DND-41 (cell line): ENCODE measurements around the gene CAMK2A.

Source experiments
- ATAC-seq: fragments of 200-7000 bp; cut with Tn5 transposase; 3 replicates; pipeline ENCODE4 v1.9.1; 2021; ENCODE audit warnings: low read depth; ENCODE audit not compliant: insufficient read depth
- DNase-seq: peaks from one replicate; pipeline ENCODE4 v3.0.0-alpha.2; 2020
- H2AFZ ChIP-seq: 2 replicates; pipeline ENCODE4 v1.6.0; 2012; ENCODE audit warnings: low read depth, low read length
- H3K27ac ChIP-seq: 2 replicates; pipeline ENCODE4 v1.5.1; 2012; ENCODE audit warnings: low read length, inconsistent platforms
- H3K27me3 ChIP-seq: fragments of 200-600 bp; sonication (generic); 2 replicates; pipeline ENCODE4 v1.6.0; 2012; ENCODE audit warnings: low read length, mild to moderate bottlenecking, inconsistent platforms; ENCODE audit not compliant: insufficient read depth, poor library complexity
- H3K36me3 ChIP-seq: 2 replicates; pipeline ENCODE4 v1.5.1; 2012; ENCODE audit warnings: low read length, inconsistent platforms; ENCODE audit not compliant: insufficient read depth
- H3K4me1 ChIP-seq: 2 replicates; pipeline ENCODE4 v1.5.1; 2012; ENCODE audit warnings: mild to moderate bottlenecking, low read length; ENCODE audit not compliant: insufficient read depth
- H3K4me2 ChIP-seq: 2 replicates; pipeline ENCODE4 v1.6.0; 2012; ENCODE audit warnings: mild to moderate bottlenecking, moderate library complexity, low read length, inconsistent platforms; ENCODE audit not compliant: insufficient read depth
- H3K4me3 ChIP-seq, 2 experiments: fragments of 200-600 bp in 1 of 2; shearing (Covaris generic) in 1 of 2; 2 replicates each; pipeline ENCODE4 v1.5.1; 2012 to 2016; ENCODE audit warnings: inconsistent platforms in 2 of 2, low read length in 2 of 2, mild to moderate bottlenecking in 2 of 2, low read depth in 1 of 2, moderate library complexity in 1 of 2
- H3K79me2 ChIP-seq: 2 replicates; pipeline ENCODE4 v1.6.0; 2012; ENCODE audit warnings: low read length, inconsistent platforms; ENCODE audit not compliant: insufficient read depth
- H3K9ac ChIP-seq: 2 replicates; pipeline ENCODE4 v1.6.0; 2012; ENCODE audit warnings: low read depth, mild to moderate bottlenecking, inconsistent platforms, low read length, moderate library complexity
- H3K9me3 ChIP-seq: 2 replicates; pipeline ENCODE4 v1.5.1; 2012; ENCODE audit warnings: low read length, moderate library complexity, mild to moderate bottlenecking, inconsistent platforms; ENCODE audit not compliant: insufficient read depth, severe bottlenecking
- H4K20me1 ChIP-seq: 2 replicates; pipeline ENCODE4 v1.6.0; 2012; ENCODE audit warnings: low read length; ENCODE audit not compliant: insufficient read depth
- CTCF ChIP-seq: IDR thresholded peaks from 2 replicates; pipeline ENCODE4 v1.5.1; 2012; ENCODE audit warnings: borderline replicate concordance, low read length, moderate library complexity, mild to moderate bottlenecking; ENCODE audit not compliant: poor library complexity, severe bottlenecking; ENCODE audit errors: extremely low read depth
- EZH2 ChIP-seq: IDR thresholded peaks from 3 replicates; pipeline ENCODE4 v1.6.1; 2012; ENCODE audit warnings: borderline replicate concordance, low read depth, mild to moderate bottlenecking, moderate library complexity, low read length, inconsistent platforms; ENCODE audit not compliant: severe bottlenecking

CAMK2A gene

GRCh38 chr5:150281987-150282386 is 7.6 kb downstream of the CAMK2A start:
- DNase-seq (no peak), ATAC-seq (no peak)
- no peaks in the 10 kb centered on the region for H3K9me3 ChIP-seq

GRCh38 chr5:150279330-150280020 is 10.1 kb downstream of the CAMK2A start:
- H3K27me3 ChIP-seq = peaks cover 31% of the 10 kb centered on the region
- H2AFZ ChIP-seq = no peak overlapping the region
- H3K27ac ChIP-seq = no peak overlapping the region
- H3K4me2 ChIP-seq = no peak overlapping the region
- H3K9ac ChIP-seq = no peak overlapping the region
- DNase-seq (no peak), ATAC-seq (no peak)
- H3K4me1 ChIP-seq = no peaks in the 10 kb centered on the region
- H3K4me3 ChIP-seq = no peak overlapping the region
- TF ChIP-seq CTCF = no peak
- TF ChIP-seq EZH2 = no peak
- H4K20me1 ChIP-seq = no peaks in the 10 kb centered on the region
- H3K79me2 ChIP-seq = no peaks in the 10 kb centered on the region
- no peaks in the 10 kb centered on the region for H3K9me3 ChIP-seq
- no peaks in the 10 kb centered on the region for H3K36me3 ChIP-seq

More at GRCh38 chr5:150281987-150282386, 7.6 kb downstream of the CAMK2A start:
- Histone ChIP-seq H3K4me1 (no peaks in the 10 kb centered on the region), H3K27me3 (peaks cover 22% of the 10 kb centered on the region), H3K27ac (no peak overlapping the region), H3K9ac (no peak overlapping the region), H3K4me2 (no peak overlapping the region), H3K4me3 (no peak overlapping the region), H2AFZ (no peak overlapping the region), H3K36me3 (no peaks in the 10 kb centered on the region), H4K20me1 (no peaks in the 10 kb centered on the region), H3K79me2 (no peaks in the 10 kb centered on the region)
- no peak for TF ChIP-seq EZH2
- TF ChIP-seq CTCF = no peak

DNA sequence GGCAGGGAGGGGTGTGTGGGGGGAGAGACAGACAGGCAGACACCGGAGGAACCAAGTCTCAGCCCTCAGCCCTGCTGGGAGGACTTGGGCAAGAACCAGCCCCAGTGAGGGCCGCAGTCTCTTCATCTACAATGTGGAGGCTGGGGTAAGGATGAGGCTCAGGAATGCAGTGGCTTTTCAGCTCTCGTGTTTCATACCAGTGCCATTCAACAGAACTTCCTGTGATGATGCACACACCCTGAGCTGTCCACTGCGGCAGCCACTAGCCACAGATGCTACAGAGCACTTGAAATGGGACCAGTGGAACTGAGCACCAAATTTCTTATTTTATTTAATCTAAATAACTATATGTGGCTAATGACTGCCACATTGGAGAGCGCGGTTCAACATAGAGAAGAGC is 10.7 kb downstream of the CAMK2A start:
- no peaks in the 10 kb centered on the region for H3K9me3 ChIP-seq
- no peak for DNase-seq
- H3K9ac ChIP-seq = no peak overlapping the region
- no peak overlapping the region for H3K4me2 ChIP-seq
- no peak overlapping the region for H2AFZ ChIP-seq
- no peak overlapping the region for H3K4me3 ChIP-seq
- H3K27me3 ChIP-seq = peaks cover 36% of the 10 kb centered on the region
- H3K27ac ChIP-seq = no peak overlapping the region
- ATAC-seq = no peak
- H4K20me1 ChIP-seq = no peaks in the 10 kb centered on the region
- no peaks in the 10 kb centered on the region for H3K36me3 ChIP-seq
- H3K4me1 ChIP-seq = no peaks in the 10 kb centered on the region
- no peaks in the 10 kb centered on the region for H3K79me2 ChIP-seq
- no peak for TF ChIP-seq EZH2
- TF ChIP-seq CTCF = no peak
